Left ventricle myocardium inferior (tissue), 1 donor: ENCODE data around the gene RPL10A. TPM values are rescaled to one million over a fixed set of nuclear protein-coding genes. Genes with fewer than 3 reads are reported as not detected.

Experiments used
- DNase-seq: peaks from one replicate; pipeline ENCODE4 v3.0.0-alpha.2; 2020
- H3K27ac ChIP-seq: fragments of 200-600 bp; replicated peaks from 2 replicates; pipeline ENCODE4 v1.8.0; 2021
- H3K27me3 ChIP-seq: fragments of 200-600 bp; 2 replicates; pipeline ENCODE4 v1.8.0; 2021; ENCODE audit warnings: low read depth
- H3K36me3 ChIP-seq: fragments of 200-600 bp; 2 replicates; pipeline ENCODE4 v1.8.0; 2021
- H3K4me1 ChIP-seq: fragments of 200-600 bp; 2 replicates; pipeline ENCODE4 v1.8.0; 2021
- H3K4me3 ChIP-seq: fragments of 200-600 bp; 2 replicates; pipeline ENCODE4 v1.8.0; 2021; ENCODE audit warnings: mild to moderate bottlenecking, moderate library complexity
- H3K9me3 ChIP-seq: fragments of 200-600 bp; replicated peaks from 2 replicates; pipeline ENCODE4 v1.8.0; 2021
- CTCF ChIP-seq: fragments of 200-600 bp; IDR thresholded peaks from 2 replicates; pipeline ENCODE4 v1.8.0; 2021; ENCODE audit warnings: antibody characterized with exemption, mild to moderate bottlenecking, borderline replicate concordance
- intact Hi-C: fragments of 100-400 bp; cut with micrococcal nuclease; formaldehyde crosslinking; loops from one replicate; pipeline ENCODE4 v1.11.0; 2022
- total RNA-seq: library from RNA; stranded (reverse); fragmentation: NEBNext Ultra II Directional; extraction: Animal tissue kit (Norgen Biotek cat#: 25700); gene quantifications from one replicate; pipeline ENCODE4 v1.2.1, GENCODE V29; 2021
- donor health status: DM: no; HTN: yes; CAD: no; lungs with severe emphysema.

RPL10A gene
- total RNA-seq, 1 donor from 2014 or later = 552 TPM

DNA sequence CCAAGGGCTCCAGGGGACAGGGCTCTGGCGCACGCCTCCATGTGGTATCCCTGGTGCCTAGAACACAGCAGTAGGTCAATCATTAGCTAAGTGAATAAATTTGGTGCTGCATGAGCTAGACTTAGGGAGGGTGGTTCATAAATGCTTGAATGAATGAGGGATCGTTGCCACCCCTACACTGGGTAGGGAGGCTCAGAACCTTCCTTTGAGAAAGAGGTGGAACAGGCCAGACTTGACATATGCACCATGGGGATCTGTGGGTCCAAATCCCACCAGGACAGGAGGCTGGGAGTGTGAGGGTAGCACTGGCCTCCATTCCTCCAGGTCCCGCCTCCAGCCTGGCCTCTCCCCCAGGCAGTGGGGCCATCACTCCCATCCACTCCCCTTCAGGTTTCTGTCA, 14.9 kb downstream of the RPL10A start:
- H3K27me3 ChIP-seq = no peaks in the 10 kb centered on the region
- H3K4me1 ChIP-seq = peaks cover 50% of the 10 kb centered on the region
- no peak for DNase-seq
- peaks cover 32% of the 10 kb centered on the region for H3K36me3 ChIP-seq
- no peak overlapping the region for H3K4me3 ChIP-seq
- TF ChIP-seq CTCF = no peak
- H3K9me3 ChIP-seq = no peaks in the 10 kb centered on the region
- H3K27ac ChIP-seq = no peak overlapping the region
- intact Hi-C loops = no loop called here

- no peak for DNase-seq
- intact Hi-C loops = no loop called here
- no peak for TF ChIP-seq CTCF
- Histone ChIP-seq H3K9me3 (no peaks in the 10 kb centered on the region), H3K27ac (no peak overlapping the region), H3K4me1 (peaks cover 55% of the 10 kb centered on the region), H3K36me3 (peaks cover 27% of the 10 kb centered on the region), H3K4me3 (no peak overlapping the region), H3K27me3 (no peaks in the 10 kb centered on the region)
These were observed 15.3 kb downstream of the RPL10A start for GRCh38 chr6:35483490-35483889.

DNA sequence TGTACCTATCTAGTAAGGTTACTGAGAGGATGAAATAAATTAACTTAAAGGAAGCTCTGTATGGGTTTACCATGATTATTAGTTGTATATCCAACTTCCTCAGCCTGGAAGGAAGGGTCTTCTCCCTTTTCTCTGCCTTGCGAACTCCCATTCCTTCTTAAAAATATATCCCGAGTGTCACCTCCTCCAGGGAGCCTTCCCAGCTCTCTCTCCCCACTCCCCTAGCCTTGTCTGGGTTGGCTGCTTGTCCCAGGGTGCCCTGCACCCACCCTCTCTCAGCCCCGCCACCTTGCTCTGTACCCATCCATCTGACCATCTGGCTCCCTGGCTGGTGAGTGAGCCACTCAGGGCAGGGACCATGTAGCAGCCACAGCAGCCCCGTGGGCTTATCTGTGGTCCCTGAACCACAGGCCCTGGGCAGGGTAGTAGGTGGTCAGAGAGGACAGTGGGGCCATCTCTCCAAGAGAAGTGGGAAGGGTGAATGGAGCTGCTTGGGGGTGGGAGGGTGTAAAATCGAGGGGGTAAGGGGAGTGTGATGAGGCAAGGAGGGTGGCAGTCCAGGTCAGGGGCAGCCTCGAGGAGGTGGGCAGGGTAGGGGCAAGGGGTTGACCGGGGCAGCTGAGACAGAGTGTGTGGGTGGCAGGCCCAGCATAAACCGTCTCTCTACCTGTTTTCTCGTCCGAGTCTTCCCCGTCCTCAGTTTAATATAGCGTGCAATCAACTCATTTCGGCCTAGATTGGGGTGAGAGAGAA, 15.9 kb downstream of the RPL10A start:
- TF ChIP-seq CTCF = no peak
- H3K4me1 ChIP-seq = peaks cover 58% of the 10 kb centered on the region
- intact Hi-C loops = no loop called here
- peaks cover 22% of the 10 kb centered on the region for H3K36me3 ChIP-seq
- no peak overlapping the region for H3K27ac ChIP-seq
- DNase-seq = no peak
- H3K27me3 ChIP-seq = no peaks in the 10 kb centered on the region
- no peaks in the 10 kb centered on the region for H3K9me3 ChIP-seq
- H3K4me3 ChIP-seq = no peak overlapping the region

DNA sequence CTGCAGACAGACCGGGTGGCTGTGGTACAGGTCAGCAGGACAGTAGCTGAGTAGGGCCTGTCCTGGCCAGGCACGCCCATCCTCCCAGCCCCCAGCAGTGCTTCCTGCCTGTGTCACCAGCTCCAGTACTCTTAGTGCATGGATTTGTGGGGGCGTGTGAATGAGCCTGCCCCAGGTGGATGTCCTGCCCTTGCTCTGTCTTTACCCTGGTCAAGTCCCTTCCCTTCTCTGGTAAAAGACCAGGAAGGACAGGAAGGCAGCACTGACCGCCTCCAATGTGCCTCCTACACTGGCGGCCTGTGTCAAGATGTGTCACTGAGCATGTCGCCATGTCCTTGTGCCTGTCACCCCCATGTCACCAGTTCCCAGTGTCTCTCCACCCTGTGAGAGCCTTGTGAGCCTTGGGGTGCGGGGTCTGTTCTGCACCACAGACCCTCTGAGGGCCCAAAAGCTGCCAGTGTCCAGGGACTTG, 16.8 kb downstream of the RPL10A start:
- Histone ChIP-seq H3K4me3 (no peak overlapping the region), H3K36me3 (peaks cover 13% of the 10 kb centered on the region), H3K27me3 (no peaks in the 10 kb centered on the region), H3K27ac (peak overlapping the region; percentile 76), H3K4me1 (peaks cover 66% of the 10 kb centered on the region), H3K9me3 (no peaks in the 10 kb centered on the region)
- no peak for TF ChIP-seq CTCF
- DNase-seq = no peak
- intact Hi-C loops = no loop called here

DNA sequence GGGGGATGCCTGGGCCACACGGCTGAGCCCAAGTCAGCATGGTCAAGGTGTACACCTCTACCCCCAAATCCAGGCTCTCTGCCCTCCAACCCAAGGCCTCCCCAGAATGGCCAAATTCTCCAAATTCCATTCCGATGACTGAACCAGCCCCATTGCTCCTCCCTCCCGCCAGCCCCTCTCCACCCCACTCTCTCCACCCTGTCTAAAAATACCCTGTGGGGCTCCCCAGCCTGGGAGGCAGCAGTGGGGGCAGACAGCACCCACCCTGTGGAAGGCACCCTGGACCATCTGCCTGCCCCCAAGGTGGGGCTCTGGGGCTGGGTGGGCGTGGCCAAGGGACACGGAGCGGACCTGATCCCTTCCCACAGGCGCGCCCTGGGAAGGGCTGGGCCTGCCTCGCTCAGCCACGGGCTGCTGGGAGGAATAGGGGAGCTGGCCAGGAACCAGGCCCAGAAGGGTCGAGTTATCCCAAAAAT, 17.2 kb downstream of the RPL10A start:
- H3K27ac ChIP-seq = peak overlapping the region; percentile 76
- no peak for DNase-seq
- H3K27me3 ChIP-seq = no peaks in the 10 kb centered on the region
- no peak for TF ChIP-seq CTCF
- H3K36me3 ChIP-seq = peaks cover 8% of the 10 kb centered on the region
- peaks cover 70% of the 10 kb centered on the region for H3K4me1 ChIP-seq
- H3K9me3 ChIP-seq = no peaks in the 10 kb centered on the region
- H3K4me3 ChIP-seq = peak overlapping the region; percentile 54
- intact Hi-C loops = no loop called here
